ENCODE data around the gene DCBLD2. TPM values are rescaled to one million over a fixed set of nuclear protein-coding genes. Genes with fewer than 3 reads are reported as not detected.
"Not testable (repeated sequence)": the region's sequence is repeated elsewhere in the genome, so short reads cannot be mapped to it uniquely, and the experiment has no call there.

DCBLD2 gene
- total RNA-seq, 2 donors from 2014 or later: 1.6 TPM

DNA sequence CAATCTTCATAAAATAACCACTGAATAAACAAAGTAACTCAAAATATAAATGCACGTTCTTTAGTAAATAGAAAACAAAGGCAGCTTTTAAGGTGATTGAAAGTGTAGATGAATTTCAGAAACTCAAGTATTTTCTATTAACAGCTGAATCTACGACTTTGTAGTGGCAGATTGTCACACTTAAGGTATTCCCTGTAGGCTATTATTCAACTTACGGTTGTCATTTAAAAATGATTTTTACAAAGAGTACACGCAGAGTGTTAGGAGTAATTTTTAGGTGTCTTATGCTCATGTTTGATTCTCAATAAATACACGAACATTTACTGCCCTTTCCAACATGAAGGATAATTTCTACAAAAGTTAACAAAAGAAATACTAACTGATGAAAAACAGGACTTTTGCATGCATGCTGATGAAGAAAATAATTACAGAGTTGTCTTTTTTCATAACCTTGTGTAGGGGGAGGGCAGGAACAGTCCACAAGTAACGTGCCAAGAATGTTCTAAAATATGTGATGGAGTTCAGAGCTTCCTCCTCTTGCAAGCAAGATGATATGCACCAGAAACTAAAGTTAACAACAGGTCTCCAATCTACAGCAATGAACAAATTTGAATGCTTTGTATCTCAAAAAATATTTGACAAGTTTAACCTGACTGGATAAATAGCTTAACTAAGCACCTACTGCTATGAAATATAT lies 16.7 kb downstream of the DCBLD2 start:
- no peak overlapping the region for H3K27ac Mint-ChIP-seq
- H3K4me3 Mint-ChIP-seq: no peak overlapping the region
- no peak for ATAC-seq
- H3K9me3 Mint-ChIP-seq: peaks cover 3% of the 10 kb centered on the region
- H3K27me3 Mint-ChIP-seq: no peaks in the 10 kb centered on the region
- no peaks in the 10 kb centered on the region for H3K4me1 Mint-ChIP-seq (ENCODE audit: low read depth in 2 of 2)
- no peaks in the 10 kb centered on the region for H3K36me3 Mint-ChIP-seq
- no peak for DNase-seq (ENCODE audit: low spot score)

DNA sequence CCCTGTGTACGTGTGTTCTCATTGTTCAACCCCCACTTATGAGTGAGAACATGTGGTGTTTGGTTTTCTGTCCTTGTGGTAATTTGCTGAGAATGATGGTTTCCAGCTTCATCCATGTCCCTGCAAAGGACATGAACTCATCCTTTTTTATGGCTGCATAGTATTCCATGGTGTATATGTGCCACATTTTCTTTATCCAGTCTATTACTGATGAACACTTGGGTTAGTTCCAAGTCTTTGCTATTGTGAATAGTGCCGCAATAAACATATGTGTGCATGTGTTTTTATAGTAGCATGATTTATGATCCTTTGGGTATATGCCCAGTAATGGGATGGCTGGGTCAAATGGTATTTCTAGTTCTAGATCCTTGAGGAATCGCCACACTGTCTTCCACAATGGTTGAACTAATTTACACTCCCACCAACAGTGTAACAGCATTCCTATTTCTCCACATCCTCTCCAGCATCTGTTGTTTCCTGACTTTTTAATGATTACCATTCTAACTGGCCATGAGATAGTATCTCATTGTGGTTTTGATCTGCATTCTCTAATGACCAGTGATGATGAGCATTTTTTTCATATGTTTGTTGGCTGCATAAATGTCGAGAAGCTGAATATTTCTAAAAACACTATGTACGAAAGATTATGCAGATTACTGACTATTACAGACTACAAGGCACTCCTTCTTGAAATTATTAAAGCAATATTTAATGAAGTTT lies 18.7 kb downstream of the DCBLD2 start:
- H3K9me3 Mint-ChIP-seq; ATAC-seq; H3K36me3 Mint-ChIP-seq; H3K27me3 Mint-ChIP-seq; H3K27ac Mint-ChIP-seq; DNase-seq (ENCODE audit: low spot score); H3K4me1 Mint-ChIP-seq (ENCODE audit: low read depth in 2 of 2); H3K4me3 Mint-ChIP-seq: not testable (repeated sequence)

DNA sequence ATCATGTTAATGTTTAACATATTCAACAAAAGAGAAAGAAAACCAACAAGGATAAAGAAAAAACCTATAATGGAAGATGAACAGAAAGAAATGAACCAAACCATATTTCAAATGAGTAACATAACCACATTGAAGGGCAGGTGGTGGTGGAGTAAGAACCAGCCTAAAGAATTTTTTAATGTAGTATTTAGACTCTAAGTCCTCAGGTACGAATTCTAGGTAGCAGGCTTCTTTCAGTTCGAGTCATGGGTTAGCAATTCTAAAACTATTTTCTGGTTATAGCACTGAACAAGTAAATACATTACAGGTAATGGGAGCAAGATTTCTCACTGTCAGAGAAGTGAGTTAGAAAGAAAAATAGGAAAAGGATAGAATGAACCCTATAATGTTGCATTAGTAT lies 24.4 kb downstream of the DCBLD2 start:
- peaks cover 3 to 9% of the 10 kb centered on the region in 2 donors for H3K27me3 Mint-ChIP-seq
- H3K9me3 Mint-ChIP-seq: no peaks in the 10 kb centered on the region
- H3K4me3 Mint-ChIP-seq: no peak overlapping the region
- H3K36me3 Mint-ChIP-seq: no peaks in the 10 kb centered on the region
- DNase-seq (ENCODE audit: low spot score) (no peak), ATAC-seq (no peak)
- H3K4me1 Mint-ChIP-seq (ENCODE audit: low read depth in 2 of 2): no peaks in the 10 kb centered on the region
- H3K27ac Mint-ChIP-seq: no peak overlapping the region

DNA sequence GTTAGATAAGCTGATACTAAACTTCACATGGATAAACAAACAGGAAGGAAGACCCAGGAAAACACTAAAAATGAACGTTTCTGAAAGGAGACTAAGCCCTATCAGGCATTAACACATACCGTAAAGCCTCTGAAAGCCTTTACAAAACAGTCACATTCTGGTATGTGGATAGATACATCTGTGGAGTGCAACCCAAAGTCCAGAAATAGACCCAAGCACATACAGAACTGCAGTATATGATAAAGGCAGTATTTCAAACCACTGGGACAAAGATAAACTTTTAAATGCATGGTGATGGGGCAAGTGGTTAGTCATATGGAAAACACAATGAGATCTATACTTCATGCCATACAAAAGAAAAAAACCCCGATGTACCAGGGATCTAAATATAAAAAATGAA lies 26.0 kb downstream of the DCBLD2 start:
- no peak for ATAC-seq
- no peak for DNase-seq (ENCODE audit: low spot score)
- Mint-ChIP-seq H3K4me1 (ENCODE audit: low read depth in 2 of 2) (no peaks in the 10 kb centered on the region), H3K36me3 (no peaks in the 10 kb centered on the region), H3K27ac (no peak overlapping the region), H3K9me3 (peaks cover 4% of the 10 kb centered on the region), H3K27me3 (peaks cover 3 to 9% of the 10 kb centered on the region in 2 donors), H3K4me3 (no peak overlapping the region)

DNA sequence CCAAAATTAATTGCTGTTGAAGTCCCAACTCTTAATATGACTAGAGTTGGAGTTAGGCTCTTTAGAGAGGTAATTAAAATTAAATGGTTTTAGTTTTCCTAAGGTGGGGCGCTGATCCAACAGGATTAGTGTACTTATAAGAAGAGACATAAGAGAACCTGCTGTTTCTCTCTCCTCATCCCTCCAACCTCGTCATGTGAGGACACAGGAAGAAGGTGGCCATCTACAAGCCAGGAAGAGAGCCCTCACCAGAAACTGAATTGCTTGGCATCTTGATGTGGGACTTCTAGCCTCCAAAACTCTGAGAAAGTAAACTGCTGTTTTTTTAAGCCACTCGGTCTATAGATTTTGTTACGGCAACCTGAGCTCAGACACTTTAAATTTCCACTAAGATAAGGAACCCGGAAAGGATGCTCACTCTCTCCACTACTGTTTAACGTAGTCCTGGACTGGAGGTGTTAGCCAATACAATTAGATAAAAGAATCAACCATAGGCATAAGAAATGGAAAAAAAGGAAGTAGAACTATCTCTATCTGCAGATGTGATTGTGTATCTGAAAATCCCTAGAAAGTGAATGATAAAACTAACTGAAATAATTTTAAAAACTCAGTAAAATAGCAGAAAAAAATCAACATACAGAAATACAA lies 26.8 kb downstream of the DCBLD2 start:
- H3K36me3 Mint-ChIP-seq: no peaks in the 10 kb centered on the region
- no peak overlapping the region for H3K27ac Mint-ChIP-seq
- H3K4me1 Mint-ChIP-seq (ENCODE audit: low read depth in 2 of 2): no peaks in the 10 kb centered on the region
- H3K27me3 Mint-ChIP-seq: peaks cover 3 to 9% of the 10 kb centered on the region in 2 donors
- H3K9me3 Mint-ChIP-seq: peaks cover 7% of the 10 kb centered on the region
- no peak for DNase-seq (ENCODE audit: low spot score)
- no peak overlapping the region for H3K4me3 Mint-ChIP-seq
- ATAC-seq: no peak

DNA sequence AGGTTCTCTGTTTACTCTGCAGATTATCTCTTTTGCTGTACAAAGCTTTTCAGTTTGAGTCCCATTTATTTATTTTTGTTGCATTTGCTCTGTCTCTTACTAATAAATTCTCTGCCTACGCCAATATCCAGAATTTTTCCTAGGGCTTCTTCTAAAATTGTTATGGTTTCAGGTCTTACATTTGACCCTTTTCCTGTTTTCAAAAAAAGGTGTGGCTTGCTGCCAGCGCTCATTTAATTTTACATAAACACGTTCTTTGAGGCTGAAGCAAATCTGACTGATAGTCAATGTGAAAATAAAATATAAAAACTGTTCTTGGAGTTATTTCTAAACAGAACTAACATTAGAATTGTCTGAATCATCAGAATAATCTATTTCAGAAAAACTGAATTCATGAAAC lies 32.1 kb downstream of the DCBLD2 start:
- DNase-seq (ENCODE audit: low spot score) (no peak), ATAC-seq (no peak)
- H3K4me1 Mint-ChIP-seq (ENCODE audit: low read depth in 2 of 2): no peaks in the 10 kb centered on the region
- H3K4me3 Mint-ChIP-seq: no peak overlapping the region
- H3K27ac Mint-ChIP-seq: no peak overlapping the region
- H3K36me3 Mint-ChIP-seq: peaks cover 4% of the 10 kb centered on the region
- peaks cover 9% of the 10 kb centered on the region for H3K9me3 Mint-ChIP-seq
- peaks cover 3 to 9% of the 10 kb centered on the region in 2 donors for H3K27me3 Mint-ChIP-seq

DNA sequence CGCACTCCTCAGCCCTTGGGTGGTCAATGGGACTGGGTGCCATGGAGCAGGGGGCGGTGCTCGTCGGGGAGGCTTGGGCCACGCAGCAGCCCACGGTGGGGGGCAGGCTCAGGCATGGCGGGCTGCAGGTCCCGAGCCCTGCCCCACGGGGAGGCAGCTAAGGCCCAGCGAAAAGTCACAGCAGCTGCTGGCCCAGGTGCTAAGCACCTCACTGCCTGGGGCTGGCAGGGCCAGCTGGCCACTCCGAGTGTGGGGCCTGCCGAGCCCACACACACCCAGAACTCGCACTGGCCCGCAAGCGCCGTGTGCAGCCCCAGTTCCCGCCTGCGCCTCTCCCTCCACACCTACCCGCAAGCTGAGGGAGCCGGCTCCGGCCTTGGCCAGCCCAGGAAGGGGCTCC lies 43.5 kb downstream of the DCBLD2 start:
- not testable (repeated sequence) for H3K4me3 Mint-ChIP-seq, H3K36me3 Mint-ChIP-seq

DNA sequence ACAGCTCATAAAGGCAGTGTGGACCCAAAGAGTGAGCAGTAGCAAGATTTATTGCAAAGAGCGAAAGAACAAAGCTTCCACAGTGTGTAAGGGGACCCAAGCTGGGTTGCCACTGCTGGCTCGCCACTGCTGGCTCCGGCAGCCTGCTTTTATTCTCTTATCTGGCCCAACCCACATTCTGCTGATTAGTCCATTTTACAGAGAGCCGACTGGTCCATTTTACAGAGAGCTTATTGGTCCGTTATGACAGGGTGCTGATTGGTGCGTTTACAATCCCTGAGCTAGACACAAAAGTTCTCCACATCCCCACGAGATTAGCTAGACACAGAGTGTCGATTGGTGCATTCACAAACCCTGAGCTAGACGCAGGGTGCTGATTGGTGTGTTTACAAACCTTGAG lies 44.2 kb downstream of the DCBLD2 start:
- not testable (repeated sequence) for H3K4me3 Mint-ChIP-seq; ATAC-seq; H3K27me3 Mint-ChIP-seq; H3K4me1 Mint-ChIP-seq (ENCODE audit: low read depth in 2 of 2); H3K27ac Mint-ChIP-seq; H3K36me3 Mint-ChIP-seq; DNase-seq (ENCODE audit: low spot score)
- H3K9me3 Mint-ChIP-seq: peaks cover 13% of the 10 kb centered on the region

More for the DNA sequence above, 43.5 kb downstream of the DCBLD2 start:
- not testable (repeated sequence) for ATAC-seq; H3K4me1 Mint-ChIP-seq (ENCODE audit: low read depth in 2 of 2); DNase-seq (ENCODE audit: low spot score); H3K27ac Mint-ChIP-seq; H3K27me3 Mint-ChIP-seq
- H3K9me3 Mint-ChIP-seq: peaks cover 13% of the 10 kb centered on the region

DNA sequence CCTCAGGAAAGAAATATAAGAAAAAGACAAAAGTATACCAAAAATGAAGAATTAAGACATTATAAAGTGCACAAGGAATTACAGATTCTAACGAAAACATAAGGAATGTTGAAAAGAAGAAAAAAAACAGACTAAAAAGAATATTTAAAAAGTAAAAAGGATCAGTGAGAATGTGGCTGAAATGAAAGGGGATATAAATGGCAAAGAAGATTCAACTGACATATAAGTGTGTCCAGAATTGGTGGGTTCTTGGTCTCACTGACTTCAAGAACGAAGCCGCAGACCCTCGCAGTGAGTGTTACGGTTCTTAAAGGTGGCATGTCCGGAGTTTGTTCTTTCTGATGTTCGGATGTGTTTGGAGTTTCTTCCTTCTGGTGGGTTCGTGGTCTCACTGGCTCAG lies 44.8 kb downstream of the DCBLD2 start:
- Mint-ChIP-seq H3K36me3 (peaks cover 7% of the 10 kb centered on the region), H3K9me3 (peaks cover 13% of the 10 kb centered on the region), H3K27me3 (no peaks in the 10 kb centered on the region), H3K4me3 (no peak overlapping the region), H3K4me1 (ENCODE audit: low read depth in 2 of 2) (no peaks in the 10 kb centered on the region), H3K27ac (no peak overlapping the region)
- ATAC-seq (no peak), DNase-seq (ENCODE audit: low spot score) (no peak)

DNA sequence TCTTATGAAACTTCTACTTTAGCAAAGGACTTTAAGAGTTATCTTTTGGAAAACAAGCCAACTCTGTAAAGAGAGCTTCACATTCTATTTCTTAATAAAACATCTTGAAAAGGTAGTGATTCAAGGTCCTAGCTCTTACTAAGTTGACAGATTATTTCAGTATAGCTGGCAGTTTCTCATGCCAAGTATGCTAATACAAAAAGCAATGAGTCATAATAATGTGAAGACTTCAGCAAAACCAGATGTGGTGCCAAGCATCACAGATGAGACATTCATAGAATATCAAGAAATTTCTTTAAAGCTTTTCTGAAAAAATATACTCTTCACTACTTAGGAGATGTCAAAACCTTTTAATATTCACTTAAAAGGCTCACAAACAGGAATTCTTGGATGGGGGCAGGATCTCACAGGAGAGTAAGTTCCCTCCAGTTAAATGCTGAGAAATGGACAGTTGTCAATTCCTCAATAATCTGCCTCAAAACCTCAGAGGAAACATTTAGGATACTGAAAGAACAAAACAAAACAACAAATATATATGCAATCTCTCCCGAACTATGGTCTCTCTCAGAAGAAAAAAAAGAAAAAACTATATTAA lies 45.6 kb downstream of the DCBLD2 start:
- ATAC-seq (no peak), DNase-seq (ENCODE audit: low spot score) (no peak)
- no peak overlapping the region for H3K27ac Mint-ChIP-seq
- no peaks in the 10 kb centered on the region for H3K4me1 Mint-ChIP-seq (ENCODE audit: low read depth in 2 of 2)
- H3K9me3 Mint-ChIP-seq: peaks cover 12% of the 10 kb centered on the region
- H3K27me3 Mint-ChIP-seq: no peaks in the 10 kb centered on the region
- no peak overlapping the region for H3K4me3 Mint-ChIP-seq
- H3K36me3 Mint-ChIP-seq: peaks cover 7% of the 10 kb centered on the region

DNA sequence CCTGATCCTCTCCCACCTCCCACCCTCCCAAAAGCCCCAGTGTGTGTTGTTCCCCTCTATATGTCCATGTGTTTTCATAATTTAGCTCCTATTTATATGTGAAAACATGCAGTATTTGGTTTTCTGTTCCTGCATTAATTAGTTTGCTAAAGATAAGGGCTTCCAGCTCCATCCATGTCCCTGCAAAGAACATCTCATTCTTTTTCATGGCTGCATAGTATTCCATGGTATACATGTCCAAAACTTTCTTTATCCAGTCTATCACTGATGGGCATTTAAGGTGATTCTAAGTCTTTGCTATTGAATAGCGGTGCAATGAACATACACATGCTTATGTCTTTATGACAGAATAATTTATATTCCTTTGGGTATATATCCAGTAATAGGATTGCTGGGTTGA lies 53.4 kb downstream of the DCBLD2 start:
- DNase-seq (ENCODE audit: low spot score) (no peak), ATAC-seq (no peak)
- H3K27ac Mint-ChIP-seq: no peak overlapping the region
- no peak overlapping the region for H3K4me3 Mint-ChIP-seq
- H3K27me3 Mint-ChIP-seq: no peaks in the 10 kb centered on the region
- H3K36me3 Mint-ChIP-seq: no peaks in the 10 kb centered on the region
- H3K4me1 Mint-ChIP-seq (ENCODE audit: low read depth in 2 of 2): no peaks in the 10 kb centered on the region
- no peaks in the 10 kb centered on the region for H3K9me3 Mint-ChIP-seq

DNA sequence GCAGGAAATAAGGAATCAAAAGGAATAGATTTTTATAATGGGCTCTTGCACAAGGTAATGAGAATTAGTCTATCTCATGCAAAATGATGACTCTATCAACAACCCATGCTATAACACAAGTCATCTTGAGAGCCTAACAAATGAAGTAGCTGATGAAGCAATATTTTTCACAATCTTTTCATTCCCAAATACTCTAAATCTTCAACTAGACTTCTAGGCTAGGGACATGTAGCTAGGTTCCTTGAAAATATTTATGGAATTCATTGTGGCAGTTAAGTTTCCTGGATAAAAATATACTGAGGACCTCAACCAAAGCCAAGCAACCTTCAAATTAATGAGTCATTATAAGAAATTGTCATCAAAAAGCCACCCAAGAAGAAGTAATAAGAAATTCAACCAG lies 55.4 kb downstream of the DCBLD2 start:
- no peak overlapping the region for H3K4me3 Mint-ChIP-seq
- H3K27me3 Mint-ChIP-seq: no peaks in the 10 kb centered on the region
- H3K4me1 Mint-ChIP-seq (ENCODE audit: low read depth in 2 of 2): no peaks in the 10 kb centered on the region
- H3K27ac Mint-ChIP-seq: no peak overlapping the region
- no peak for ATAC-seq
- no peak for DNase-seq (ENCODE audit: low spot score)
- H3K9me3 Mint-ChIP-seq: no peaks in the 10 kb centered on the region
- H3K36me3 Mint-ChIP-seq: no peaks in the 10 kb centered on the region

DNA sequence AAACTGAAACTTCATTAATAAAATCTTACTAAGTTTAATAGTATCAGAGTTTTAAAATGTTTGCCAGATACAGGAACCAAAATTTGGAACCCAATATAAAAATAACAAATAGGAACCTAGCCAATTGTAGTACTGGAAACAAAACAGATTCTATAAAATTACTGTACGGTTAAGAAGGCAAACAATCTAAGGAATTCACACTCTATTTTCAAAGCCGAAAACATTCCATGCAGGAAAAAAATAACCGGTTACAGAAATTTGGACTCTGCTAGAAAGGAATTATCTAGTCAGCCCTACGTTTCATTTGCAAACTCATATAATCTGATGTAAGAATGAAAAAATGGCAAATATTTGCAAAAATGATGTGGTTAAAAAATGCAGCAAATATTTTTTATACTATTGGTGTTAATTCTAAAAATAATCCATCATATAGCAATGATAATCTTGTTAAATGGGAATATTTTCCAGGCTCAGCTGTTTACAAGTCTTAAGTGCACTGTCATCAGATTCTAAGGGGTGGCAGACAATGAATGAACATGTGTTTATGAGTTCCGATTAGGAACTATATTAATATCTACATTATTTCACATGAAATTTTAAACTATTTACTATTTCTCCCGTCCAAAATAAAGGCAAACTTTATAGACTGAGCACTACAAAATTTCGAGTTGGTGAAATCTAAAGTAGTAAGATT lies 58.1 kb downstream of the DCBLD2 start:
- Mint-ChIP-seq H3K27me3 (peaks cover 0 to 6% of the 10 kb centered on the region in 2 donors), H3K27ac (no peak overlapping the region), H3K36me3 (peaks cover 6% of the 10 kb centered on the region), H3K4me3 (no peak overlapping the region), H3K4me1 (ENCODE audit: low read depth in 2 of 2) (peaks cover 0 to 5% of the 10 kb centered on the region in 2 donors), H3K9me3 (no peaks in the 10 kb centered on the region)
- ATAC-seq (no peak), DNase-seq (ENCODE audit: low spot score) (no peak)

Data from natural killer cell treated with Interleukin-12 subunit alpha and Interleukin-12 subunit beta and Interleukin-15 and Interleukin-18, amount 100 ng/mL, for 72 hours (primary cell).